HG03066 (cell line): Measurements from ENCODE around the gene ACTR3C.

Experiments
- ATAC-seq: cut with Tn5 transposase; IDR thresholded peaks from one replicate; pipeline ENCODE4 v1.9.1; 2021; ENCODE audit warnings: low read depth; ENCODE audit not compliant: unreplicated experiment

Gene ACTR3C

GRCh38 chr7:150337179-150337578, 13.8 kb upstream of the ACTR3C start:
- ATAC-seq, result no peak

DNA sequence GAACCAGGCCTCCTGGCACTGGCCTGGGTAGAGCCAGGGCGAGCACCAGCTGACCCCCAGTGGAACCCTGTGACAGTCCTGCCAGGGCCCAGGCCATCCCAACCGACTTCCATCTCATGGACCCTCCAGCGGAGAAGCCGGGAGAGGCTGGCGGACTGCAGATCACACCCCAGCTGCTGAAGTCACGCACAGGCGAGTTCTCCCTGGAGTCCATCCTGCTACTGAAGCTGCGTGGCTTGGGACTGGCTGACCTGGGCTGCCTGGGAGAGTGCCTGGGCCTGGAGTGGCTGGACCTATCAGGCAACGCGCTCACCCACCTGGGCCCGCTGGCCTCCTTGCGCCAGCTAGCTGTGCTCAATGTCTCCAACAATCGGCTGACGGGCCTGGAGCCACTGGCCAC, 13.4 kb upstream of the ACTR3C start:
- ATAC-seq, result no peak

- no peak for ATAC-seq
These were observed 12.4 kb upstream of the ACTR3C start for GRCh38 chr7:150335774-150336112.

DNA sequence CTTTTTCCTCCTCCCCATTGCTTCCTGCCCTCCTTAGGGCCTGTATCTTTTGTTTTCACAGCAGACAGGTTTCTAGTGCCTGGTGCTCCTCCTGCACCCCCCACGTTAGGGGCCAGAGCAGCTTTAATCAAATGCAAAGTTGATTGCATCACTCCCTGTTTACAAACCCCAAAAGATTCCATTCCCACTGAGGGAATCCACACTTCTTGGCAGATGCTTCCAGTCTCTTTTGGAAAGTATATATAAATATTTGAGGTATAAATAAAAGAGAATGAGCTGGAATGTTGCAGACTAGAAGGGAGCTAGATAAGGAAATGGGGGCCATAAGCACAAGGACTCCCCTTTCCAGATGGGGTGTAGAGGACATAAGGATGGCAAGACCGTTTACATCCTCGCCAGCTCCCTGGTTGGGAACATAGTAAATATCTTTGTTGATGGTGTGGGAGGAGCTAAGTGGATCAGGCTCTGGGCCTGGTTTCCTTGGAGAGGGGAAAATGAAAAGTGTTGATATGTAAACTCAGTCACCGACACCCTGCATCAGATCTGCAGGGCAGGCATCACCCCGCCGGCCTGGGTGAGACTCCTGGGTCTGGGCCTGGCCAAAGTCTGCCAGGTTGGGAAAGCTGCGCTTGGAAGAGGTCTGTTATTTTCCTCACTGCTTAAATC, 11.9 kb upstream of the ACTR3C start:
- no peak for ATAC-seq

DNA sequence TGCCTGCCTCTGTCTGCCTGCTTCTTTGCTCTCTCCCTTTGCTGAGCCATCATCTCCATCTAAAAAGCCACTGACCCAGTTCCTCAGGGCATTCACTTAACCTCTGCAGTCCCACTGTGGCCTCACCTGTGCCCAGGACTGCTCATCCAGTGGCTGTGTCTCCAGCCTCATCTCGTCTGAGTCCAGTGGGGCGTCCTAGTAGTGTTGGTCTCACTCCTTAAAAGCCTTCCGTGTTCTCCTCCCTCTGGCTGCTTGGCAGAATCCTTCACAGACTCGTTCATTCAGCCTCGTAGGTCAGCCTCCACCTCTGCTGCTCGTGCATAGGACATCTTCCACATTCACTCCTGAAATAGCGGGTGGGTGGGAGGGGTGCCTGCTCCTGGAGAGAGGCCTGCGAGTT, 10.8 kb upstream of the ACTR3C start:
- ATAC-seq, result no peak

DNA sequence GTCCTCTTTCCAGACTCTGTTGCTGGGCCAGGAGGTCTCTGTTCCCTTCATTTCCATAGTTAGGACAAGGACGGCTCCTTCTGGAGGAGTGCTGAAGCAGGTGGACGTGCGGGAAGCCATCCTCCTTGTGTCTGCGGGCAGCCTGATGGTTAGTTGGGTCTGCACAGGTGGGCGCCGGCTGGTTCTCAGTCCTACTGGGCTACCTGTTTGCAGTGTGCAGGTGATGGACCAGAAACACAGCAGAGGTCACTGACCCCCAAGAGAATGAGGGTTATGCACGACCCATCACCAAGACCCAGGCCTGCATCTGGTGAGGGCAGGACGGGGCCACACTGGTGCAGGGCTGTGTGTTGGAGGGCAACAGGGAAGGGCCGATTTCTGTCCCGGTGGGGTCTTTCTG, 10.3 kb upstream of the ACTR3C start:
- no peak for ATAC-seq

DNA sequence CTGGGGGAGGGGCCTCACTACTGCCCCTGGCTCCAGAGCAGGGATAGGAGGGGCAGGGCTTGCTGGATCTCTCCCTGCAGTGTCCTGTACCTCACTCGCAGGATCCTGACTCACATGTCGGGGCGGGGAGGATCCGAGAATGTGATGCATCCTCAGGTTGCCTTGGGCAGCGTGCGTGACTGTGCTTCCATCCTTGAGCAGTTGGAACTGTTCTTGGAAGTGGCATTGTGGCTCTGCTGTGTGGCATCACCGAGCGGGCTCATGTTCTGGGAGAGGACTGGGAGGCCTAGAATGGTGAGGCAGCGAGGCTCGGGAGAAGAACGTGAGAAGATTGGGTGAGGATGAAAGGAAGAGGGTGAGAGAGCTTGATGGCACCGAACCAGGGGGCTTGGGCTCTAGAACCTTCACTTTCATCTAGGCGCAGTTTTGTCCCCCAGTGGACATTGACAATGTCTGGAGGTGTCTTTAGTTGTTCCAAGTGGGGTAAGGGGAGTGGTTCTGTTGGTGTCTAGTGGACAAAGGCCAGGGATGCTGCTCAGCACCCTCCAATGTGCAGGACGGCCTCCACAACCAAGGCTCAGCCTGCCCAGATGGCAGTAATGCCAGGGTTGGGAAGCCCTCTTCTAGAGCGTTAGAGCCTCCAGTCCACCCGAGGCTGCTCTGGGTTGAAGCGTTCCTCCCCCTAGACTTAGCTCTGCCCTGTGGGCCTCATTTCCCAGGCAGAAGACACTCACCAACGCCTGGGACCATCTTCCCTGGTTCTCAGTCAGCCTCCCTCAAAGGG, 9.7 kb upstream of the ACTR3C start:
- no peak for ATAC-seq

DNA sequence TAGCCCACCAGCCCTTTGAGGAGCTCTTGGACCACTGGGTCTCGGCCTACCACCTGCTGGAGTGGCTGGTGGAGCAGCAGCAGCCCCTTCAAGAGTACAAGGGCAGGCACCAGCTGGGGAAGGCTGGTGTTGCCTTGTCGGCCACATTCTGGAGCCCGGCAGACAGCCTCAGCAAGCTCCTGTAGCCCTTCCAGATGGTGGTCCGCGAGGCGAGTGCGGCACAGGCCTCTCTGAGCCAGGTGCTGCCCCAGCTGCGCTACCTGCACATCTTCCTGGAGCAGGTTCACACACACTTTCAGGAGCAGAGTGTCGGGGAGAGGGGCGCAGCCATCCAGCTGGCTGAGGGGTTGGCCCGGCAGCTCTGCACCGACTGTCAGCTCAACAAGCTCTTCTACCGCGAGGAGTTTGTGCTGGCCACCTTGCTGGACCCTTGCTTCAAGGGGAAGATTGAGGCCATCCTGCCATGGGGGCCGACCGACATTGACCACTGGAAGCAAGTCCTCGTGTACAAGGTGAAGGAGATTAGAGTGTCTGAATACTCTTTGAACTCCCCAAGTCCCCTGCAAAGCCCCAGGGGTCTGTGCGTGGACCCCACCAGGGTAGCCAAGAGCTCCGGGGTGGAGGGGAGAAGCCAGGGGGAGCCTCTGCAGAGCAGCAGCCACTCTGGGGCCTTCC, 7.0 kb upstream of the ACTR3C start:
- ATAC-seq, result no peak

DNA sequence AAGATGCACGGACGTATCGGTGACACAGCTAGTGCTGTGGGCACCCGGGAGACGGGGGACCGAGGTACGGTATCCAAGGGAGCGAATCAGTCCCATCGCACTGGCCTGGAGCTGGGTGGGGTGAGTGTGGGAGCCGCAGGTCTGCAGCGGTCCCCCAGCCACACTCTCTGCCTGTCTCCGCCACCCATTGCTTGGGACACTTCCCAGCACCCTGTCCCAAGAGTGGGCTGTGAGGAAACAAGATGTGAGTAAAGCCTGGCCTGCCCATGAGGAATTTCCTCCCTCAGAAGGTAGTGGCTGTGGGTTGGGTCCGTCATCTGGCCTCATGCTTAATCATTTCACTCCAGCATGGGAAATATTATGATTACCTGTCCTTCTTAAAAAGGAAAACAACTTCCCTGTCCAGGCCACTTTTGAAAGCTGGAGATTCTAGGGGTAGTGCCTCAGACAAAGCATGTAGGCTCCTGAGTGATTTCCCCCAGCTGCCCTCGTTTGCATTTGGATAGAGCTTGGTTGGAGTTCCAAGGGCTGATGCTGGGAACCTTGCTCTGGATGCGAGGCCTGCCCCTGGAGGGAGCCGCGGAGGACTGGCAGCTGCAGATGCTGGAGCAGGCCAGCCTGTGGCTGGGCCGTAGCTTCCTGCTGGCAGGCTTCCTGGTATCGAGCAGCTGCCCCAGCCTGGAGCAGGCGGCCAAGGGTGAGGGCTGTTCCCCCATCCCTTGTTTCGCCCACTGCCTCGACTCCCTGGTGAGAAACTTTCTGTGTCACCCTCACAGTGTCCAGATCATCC, 6.2 kb upstream of the ACTR3C start:
- no peak for ATAC-seq

GRCh38 chr7:150327308-150327707, 4.0 kb upstream of the ACTR3C start:
- ATAC-seq, result no peak

GRCh38 chr7:150326657-150327268, 3.4 kb upstream of the ACTR3C start:
- no peak for ATAC-seq

DNA sequence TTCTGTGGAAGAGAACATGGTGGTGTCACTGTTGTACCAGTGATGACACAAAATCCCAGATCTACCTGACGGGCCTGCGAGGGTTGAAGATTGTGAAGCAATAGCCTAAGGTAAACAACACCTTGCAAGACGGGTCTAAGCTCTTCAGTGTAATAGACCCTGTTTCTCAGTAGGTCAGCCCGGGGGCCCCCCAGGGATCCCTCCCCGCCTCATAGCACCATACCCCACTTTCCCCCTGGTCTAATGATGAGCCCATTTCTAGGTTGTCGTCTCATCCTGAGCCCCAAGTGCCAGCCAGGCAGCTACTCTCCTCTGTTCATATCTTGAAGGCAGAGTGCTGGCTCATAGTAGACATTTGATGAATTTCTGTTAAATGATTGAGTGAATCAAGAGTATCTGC, 2.6 kb upstream of the ACTR3C start:
- no peak for ATAC-seq

DNA sequence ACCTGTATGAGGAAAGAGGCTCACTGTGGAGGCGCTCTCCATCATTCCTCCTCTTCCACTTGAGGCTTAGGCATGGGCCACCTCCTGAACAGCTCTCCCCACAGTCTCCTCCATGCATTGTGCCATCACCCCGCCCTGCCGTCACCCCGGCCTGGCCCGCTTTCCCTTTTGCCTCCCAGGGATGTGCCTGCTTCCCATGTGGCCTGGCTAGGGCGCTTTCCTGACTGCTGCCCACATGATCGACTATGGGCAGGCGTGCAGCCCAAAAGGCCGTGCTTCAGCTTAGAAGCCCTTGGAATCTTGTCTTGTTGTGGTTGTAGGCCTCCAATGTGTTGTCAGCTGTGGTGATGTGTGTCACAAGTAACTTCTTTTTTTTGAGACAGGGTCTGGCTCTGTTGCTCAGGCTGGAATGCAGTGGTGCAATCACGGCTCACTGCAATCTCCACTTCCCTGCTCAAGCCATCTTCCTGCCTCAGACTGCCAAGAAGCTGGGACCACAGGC, 1.8 kb upstream of the ACTR3C start:
- ATAC-seq, result no peak

GRCh38 chr7:150324373-150324961, 1.1 kb upstream of the ACTR3C start:
- no peak for ATAC-seq

DNA sequence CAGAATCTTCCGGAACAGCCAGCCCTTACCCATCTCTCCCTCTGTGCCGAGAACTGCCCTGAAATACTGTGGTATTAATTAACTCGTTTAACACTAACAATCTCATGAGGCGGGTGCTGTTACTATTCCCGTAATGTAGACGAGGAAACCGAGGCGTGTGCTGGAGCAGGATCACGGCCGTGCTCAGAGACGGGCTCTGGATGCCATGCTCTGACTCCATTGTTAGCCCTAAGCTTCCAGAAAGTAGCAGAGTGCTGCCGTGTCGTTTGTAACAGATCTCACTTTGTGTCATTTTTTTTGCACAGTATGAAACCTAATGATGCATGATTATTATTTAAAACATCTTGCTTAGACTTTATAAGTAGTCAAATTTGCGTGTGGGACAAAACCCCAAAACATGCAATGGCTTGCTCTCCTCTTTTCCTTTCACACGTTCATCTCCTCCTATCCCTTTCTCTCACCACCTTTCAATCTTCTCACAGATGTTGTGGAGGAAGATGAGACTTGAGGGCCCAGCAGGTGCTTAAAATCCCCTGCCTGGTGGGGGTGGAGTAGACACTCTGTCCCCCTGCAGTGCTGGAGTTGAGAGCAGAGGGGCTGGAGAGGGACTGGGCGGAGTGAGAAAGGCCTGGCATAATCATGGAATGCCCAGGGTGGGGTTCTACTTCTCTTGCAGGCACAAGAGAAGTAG, 482 bp upstream of the ACTR3C start:
- ATAC-seq, result peak; percentile 18

GRCh38 chr7:150322114-150322832, 1.1 kb downstream of the ACTR3C start:
- no peak for ATAC-seq

DNA sequence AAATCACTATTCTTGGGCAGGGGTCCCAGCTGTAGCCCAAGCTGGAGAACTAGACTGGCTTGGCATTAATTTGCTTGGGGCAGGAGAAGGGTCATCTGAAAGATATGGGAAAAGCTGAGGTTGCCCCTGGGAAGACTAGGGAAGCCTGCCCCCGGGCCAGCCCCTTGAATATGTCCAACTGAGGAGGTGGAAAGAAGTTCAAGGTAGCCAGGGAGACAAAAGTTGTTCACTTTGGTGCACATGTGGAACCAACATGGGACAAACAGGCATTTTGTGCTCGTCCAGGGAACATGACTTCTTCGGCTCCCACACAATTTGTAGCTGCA, 1.6 kb downstream of the ACTR3C start:
- no peak for ATAC-seq

GRCh38 chr7:150317748-150318444, 5.4 kb downstream of the ACTR3C start:
- ATAC-seq, result no peak
